ENCODE measurements around the gene PRXL2B. TPM values are rescaled to one million over a fixed set of nuclear protein-coding genes. Genes with fewer than 3 reads are reported as not detected.

Gene PRXL2B
- total RNA-seq, 2 donors from 2014 or later, result 5.6 to 8.8 TPM

- H3K36me3 ChIP-seq (replicated peaks in 1 of 2; ENCODE audit: insufficient read depth in 1 of 2, low read depth in 2 of 2), result no peaks in the 10 kb centered on the region
- no peak for TF ChIP-seq POLR2A (IDR thresholded peaks at IDR 0.05)
- ATAC-seq (no peak), DNase-seq (no peak)
- no peak overlapping the region for H3K27ac ChIP-seq
- WGBS, 2 donors, result 78 to 81% methylated on average over 12 to 18 of the region's 18 CpGs
- intact Hi-C loops (cut with DNase I), result no loop called here
- no peaks in the 10 kb centered on the region for H3K4me1 ChIP-seq
- H3K4me3 ChIP-seq, result no peak overlapping the region
- H3K9me3 ChIP-seq, result no peaks in the 10 kb centered on the region
- H3K27me3 ChIP-seq, result no peaks in the 10 kb centered on the region
Measured at GRCh38 chr1:2601721-2602303, 15.2 kb downstream of the PRXL2B start.

DNA sequence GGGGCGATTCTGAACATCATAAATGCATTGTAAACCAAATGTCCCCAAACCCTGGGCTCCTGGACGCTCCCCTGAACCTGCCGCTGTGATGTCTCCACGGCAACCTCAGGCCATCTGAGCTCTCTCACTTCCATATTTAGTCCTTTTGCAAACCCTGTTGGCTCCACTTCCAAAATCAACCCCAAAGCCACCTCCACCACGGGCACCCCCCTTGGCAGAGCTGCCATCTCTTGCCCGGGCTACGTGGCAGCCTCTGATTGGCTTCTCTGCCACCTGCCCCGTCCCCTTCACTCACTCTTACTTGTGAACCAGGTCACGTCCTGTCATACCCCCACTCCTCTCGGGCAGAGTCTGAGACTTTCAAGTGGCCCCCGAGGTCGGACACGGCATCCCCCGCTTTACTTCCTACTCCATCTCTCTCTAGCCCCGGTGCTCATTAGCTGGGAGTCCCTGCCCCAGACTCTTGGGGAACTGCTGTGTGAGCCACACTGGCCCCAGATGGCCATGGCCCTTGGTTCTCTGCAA is 15.8 kb downstream of the PRXL2B start:
- WGBS, 2 donors, result 63 to 76% methylated on average over 15 of the region's 15 CpGs
- no peaks in the 10 kb centered on the region for H3K36me3 ChIP-seq (replicated peaks in 1 of 2; ENCODE audit: insufficient read depth in 1 of 2, low read depth in 2 of 2)
- no peak overlapping the region for H3K27ac ChIP-seq
- ATAC-seq (no peak), DNase-seq (no peak)
- H3K4me1 ChIP-seq, result no peaks in the 10 kb centered on the region
- TF ChIP-seq POLR2A (IDR thresholded peaks at IDR 0.05), result no peak
- TF ChIP-seq, protein P1, sequence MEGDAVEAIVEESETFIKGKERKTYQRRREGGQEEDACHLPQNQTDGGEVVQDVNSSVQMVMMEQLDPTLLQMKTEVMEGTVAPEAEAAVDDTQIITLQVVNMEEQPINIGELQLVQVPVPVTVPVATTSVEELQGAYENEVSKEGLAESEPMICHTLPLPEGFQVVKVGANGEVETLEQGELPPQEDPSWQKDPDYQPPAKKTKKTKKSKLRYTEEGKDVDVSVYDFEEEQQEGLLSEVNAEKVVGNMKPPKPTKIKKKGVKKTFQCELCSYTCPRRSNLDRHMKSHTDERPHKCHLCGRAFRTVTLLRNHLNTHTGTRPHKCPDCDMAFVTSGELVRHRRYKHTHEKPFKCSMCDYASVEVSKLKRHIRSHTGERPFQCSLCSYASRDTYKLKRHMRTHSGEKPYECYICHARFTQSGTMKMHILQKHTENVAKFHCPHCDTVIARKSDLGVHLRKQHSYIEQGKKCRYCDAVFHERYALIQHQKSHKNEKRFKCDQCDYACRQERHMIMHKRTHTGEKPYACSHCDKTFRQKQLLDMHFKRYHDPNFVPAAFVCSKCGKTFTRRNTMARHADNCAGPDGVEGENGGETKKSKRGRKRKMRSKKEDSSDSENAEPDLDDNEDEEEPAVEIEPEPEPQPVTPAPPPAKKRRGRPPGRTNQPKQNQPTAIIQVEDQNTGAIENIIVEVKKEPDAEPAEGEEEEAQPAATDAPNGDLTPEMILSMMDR (IDR thresholded peaks at IDR 0.05), result no peak
- H3K27me3 ChIP-seq, result no peaks in the 10 kb centered on the region
- intact Hi-C loops (cut with DNase I), result no loop called here
- H3K9me3 ChIP-seq, result no peaks in the 10 kb centered on the region
- no peak overlapping the region for H3K4me3 ChIP-seq

GRCh38 chr1:2602866-2603520 is 16.4 kb downstream of the PRXL2B start:
- H3K36me3 ChIP-seq (replicated peaks in 1 of 2; ENCODE audit: insufficient read depth in 1 of 2, low read depth in 2 of 2), result no peaks in the 10 kb centered on the region
- H3K4me1 ChIP-seq, result no peaks in the 10 kb centered on the region
- WGBS, 2 donors, result 64 to 67% methylated on average over 13 to 15 of the region's 18 CpGs
- H3K27ac ChIP-seq, result no peak overlapping the region
- intact Hi-C loops (cut with DNase I), result no loop called here
- H3K27me3 ChIP-seq, result no peaks in the 10 kb centered on the region
- TF ChIP-seq POLR2A (IDR thresholded peaks at IDR 0.05), result no peak
- TF ChIP-seq, protein P1 (IDR thresholded peaks at IDR 0.05), result no peak
- no peak for ATAC-seq
- no peaks in the 10 kb centered on the region for H3K9me3 ChIP-seq
- no peak for DNase-seq
- H3K4me3 ChIP-seq, result no peak overlapping the region

GRCh38 chr1:2603521-2604155 is 17.1 kb downstream of the PRXL2B start:
- no peaks in the 10 kb centered on the region for H3K9me3 ChIP-seq
- 51 to 61% methylated on average over 12 to 19 of the region's 25 CpGs for WGBS, 2 donors
- TF ChIP-seq POLR2A (IDR thresholded peaks at IDR 0.05), result no peak
- TF ChIP-seq, protein P1 (IDR thresholded peaks at IDR 0.05), result no peak
- ATAC-seq (no peak), DNase-seq (no peak)
- no peaks in the 10 kb centered on the region for H3K27me3 ChIP-seq
- no peaks in the 10 kb centered on the region for H3K36me3 ChIP-seq (replicated peaks in 1 of 2; ENCODE audit: insufficient read depth in 1 of 2, low read depth in 2 of 2)
- intact Hi-C loops (cut with DNase I), result no loop called here
- H3K27ac ChIP-seq, result no peak overlapping the region
- no peak overlapping the region for H3K4me3 ChIP-seq
- no peaks in the 10 kb centered on the region for H3K4me1 ChIP-seq

- DNase-seq (no peak), ATAC-seq (no peak)
- no peaks in the 10 kb centered on the region for H3K27me3 ChIP-seq
- 60 to 80% methylated on average over 2 to 19 of the region's 19 CpGs for WGBS, 2 donors
- H3K36me3 ChIP-seq (replicated peaks in 1 of 2; ENCODE audit: insufficient read depth in 1 of 2, low read depth in 2 of 2), result no peaks in the 10 kb centered on the region
- H3K4me3 ChIP-seq, result no peak overlapping the region
- no peak overlapping the region for H3K27ac ChIP-seq
- H3K9me3 ChIP-seq, result no peaks in the 10 kb centered on the region
- TF ChIP-seq, protein P1 (IDR thresholded peaks at IDR 0.05), result no peak
- no peak for TF ChIP-seq POLR2A (IDR thresholded peaks at IDR 0.05)
- no peaks in the 10 kb centered on the region for H3K4me1 ChIP-seq
- intact Hi-C loops (cut with DNase I), result no loop called here
Measured at GRCh38 chr1:2604156-2604843, 17.7 kb downstream of the PRXL2B start.
